MCF 10A (cell line): ENCODE data around the gene SPNS3. TPM values are rescaled to one million over a fixed set of nuclear protein-coding genes. Genes with fewer than 3 reads are reported as not detected.
A peak's percentile ranks its signal among the peaks of the same experiment; 100 is the strongest.

ENCODE experiments used
- BruUV-seq: library from RNA; stranded (reverse); fragments of 400-500 nt; replicated peaks from 2 replicates; lab custom pipeline; 2021; lab: Mats Ljungman, UMichigan
- CTCF ChIA-PET: fragments of 300-600 bp; sonication (Branson Sonifier 250); formaldehyde crosslinking; extraction: SDS; loops from one replicate; lab custom pipeline; 2021; ENCODE audit warnings: antibody characterized with exemption, inconsistent platforms; lab: Yijun Ruan, JAX
- POLR2A ChIA-PET: fragments of 300-600, 350-650 bp; sonication (Branson Sonifier 250); formaldehyde crosslinking; extraction: SDS; loops from one replicate; lab custom pipeline; 2020; ENCODE audit warnings: antibody characterized with exemption, inconsistent platforms; lab: Yijun Ruan, JAX
- DNase-seq: peaks from one replicate; pipeline ENCODE4 v3.0.0-alpha.2; 2018; ENCODE audit not compliant: unreplicated experiment
- H3K27ac Mint-ChIP-seq: one replicate; pipeline ENCODE4 v1.8.0; 2022; ENCODE audit warnings: mild to moderate bottlenecking, low read depth, mixed read lengths; ENCODE audit not compliant: unreplicated experiment
- H3K27me3 Mint-ChIP-seq: one replicate; pipeline ENCODE4 v1.8.0; 2022; ENCODE audit warnings: mixed read lengths; ENCODE audit not compliant: insufficient read depth, unreplicated experiment
- H3K36me3 Mint-ChIP-seq: one replicate; pipeline ENCODE4 v1.8.0; 2022; ENCODE audit warnings: mild to moderate bottlenecking, moderate library complexity, mixed read lengths; ENCODE audit not compliant: insufficient read depth, unreplicated experiment
- H3K4me1 Mint-ChIP-seq: one replicate; pipeline ENCODE4 v1.8.0; 2022; ENCODE audit warnings: mixed read lengths; ENCODE audit not compliant: insufficient read depth, unreplicated experiment
- H3K4me3 Mint-ChIP-seq: one replicate; pipeline ENCODE4 v1.8.0; 2022; ENCODE audit warnings: mild to moderate bottlenecking, moderate library complexity, mixed read lengths; ENCODE audit not compliant: unreplicated experiment
- H3K9me3 Mint-ChIP-seq: one replicate; pipeline ENCODE4 v1.8.0; 2022; ENCODE audit warnings: mixed read lengths; ENCODE audit not compliant: unreplicated experiment
- CTCF ChIP-seq: fragments of 200-600 bp; IDR thresholded peaks from one replicate; pipeline ENCODE4 v1.8.0; 2022; ENCODE audit warnings: antibody characterized with exemption, mild to moderate bottlenecking; ENCODE audit not compliant: unreplicated experiment
- intact Hi-C: fragments of 100-400 bp; cut with micrococcal nuclease; formaldehyde crosslinking; loops from 2 replicates; pipeline ENCODE4 v1.14.1; 2022
- total RNA-seq: library from RNA; stranded (reverse); gene quantifications from 2 replicates; pipeline ENCODE4 v1.2.3, GENCODE V29; 2022

Gene SPNS3
- total RNA-seq, 1 experiment from 2014 or later, result not detected

- no peak for TF ChIP-seq CTCF
- Mint-ChIP-seq H3K36me3 (no peaks in the 10 kb centered on the region), H3K9me3 (no peaks in the 10 kb centered on the region), H3K4me3 (no peak overlapping the region), H3K4me1 (peaks cover 9% of the 10 kb centered on the region), H3K27me3 (no peaks in the 10 kb centered on the region), H3K27ac (no peak overlapping the region)
- DNase-seq, result no peak
- POLR2A ChIA-PET, result no interaction called here
- intact Hi-C loops, result no loop called here
- BruUV-seq, result no TSS peak
- CTCF ChIA-PET, result interaction anchor here (0.6 to 0.7 kb wide), 2 partner anchors 29 to 1723 kb away, joined by 3 to 4 read pairs; no protein-coding TSS in a partner anchor
Observed at GRCh38 chr17:4480929-4481898, 47.5 kb downstream of the SPNS3 start.

GRCh38 chr17:4482338-4483011, 48.7 kb downstream of the SPNS3 start:
- no TSS peak for BruUV-seq
- ChIA-PET POLR2A (no interaction called here), CTCF (no interaction called here)
- no peak for TF ChIP-seq CTCF
- Mint-ChIP-seq H3K36me3 (no peaks in the 10 kb centered on the region), H3K4me3 (no peak overlapping the region), H3K27ac (no peak overlapping the region), H3K4me1 (peaks cover 9% of the 10 kb centered on the region), H3K9me3 (no peaks in the 10 kb centered on the region), H3K27me3 (no peaks in the 10 kb centered on the region)
- no peak for DNase-seq
- intact Hi-C loops, result no loop called here

- Mint-ChIP-seq H3K27me3 (no peaks in the 10 kb centered on the region), H3K4me1 (peaks cover 9% of the 10 kb centered on the region), H3K27ac (peak overlapping the region; percentile 44), H3K36me3 (no peaks in the 10 kb centered on the region), H3K4me3 (no peak overlapping the region), H3K9me3 (no peaks in the 10 kb centered on the region)
- POLR2A ChIA-PET, result no interaction called here
- intact Hi-C loops, result no loop called here
- peak; percentile 55 for DNase-seq
- CTCF ChIA-PET, result no interaction called here
- no peak for TF ChIP-seq CTCF
- no TSS peak for BruUV-seq
Observed at GRCh38 chr17:4483012-4483840, 49.5 kb downstream of the SPNS3 start.
